Colonic mucosa (tissue), 4 donors: ENCODE measurements around the gene KYNU. TPM values are rescaled to one million over a fixed set of nuclear protein-coding genes. Genes with fewer than 3 reads are reported as not detected.
"Not testable (repeated sequence)": the region's sequence is repeated elsewhere in the genome, so short reads cannot be mapped to it uniquely, and the experiment has no call there.

ENCODE experiments used
- DNase-seq: peaks from one replicate; pipeline ENCODE4 v3.0.0-alpha.2; 2020
- H3K27ac ChIP-seq: fragments of 200-600 bp; one replicate; pipeline ENCODE4 v1.8.0; 2021
- H3K27me3 ChIP-seq: fragments of 200-600 bp; one replicate; pipeline ENCODE4 v1.8.0; 2021
- H3K36me3 ChIP-seq: fragments of 200-600 bp; one replicate; pipeline ENCODE4 v1.8.0; 2021
- H3K4me1 ChIP-seq: fragments of 200-600 bp; one replicate; pipeline ENCODE4 v1.8.0; 2021; ENCODE audit warnings: mild to moderate bottlenecking
- H3K4me3 ChIP-seq: fragments of 200-600 bp; one replicate; pipeline ENCODE4 v1.8.0; 2021
- H3K9ac ChIP-seq, 2 donors: one replicate each; pipeline ENCODE4 v1.7.0; 2013; ENCODE audit warnings: control low read depth in 2 of 2, low read depth in 2 of 2, low read length in 2 of 2
- H3K9me3 ChIP-seq: fragments of 200-600 bp; one replicate; pipeline ENCODE4 v1.8.0; 2021
- intact Hi-C: fragments of 100-400 bp; cut with DNase I; formaldehyde crosslinking; loops from one replicate; pipeline ENCODE4 v1.14.1; 2022
- total RNA-seq, 2 donors: library from RNA; stranded (reverse); fragmentation: NEBNext Ultra II Directional in 1 of 2; extraction: Animal tissue kit (Norgen Biotek cat#: 25700) in 1 of 2; gene quantifications; one replicate each; pipeline ENCODE4 v1.2.1, GENCODE V29; 2021
- TF ChIP-seq, protein P1 (sequence below): fragments of 200-600 bp; IDR thresholded peaks from one replicate; pipeline ENCODE4 v1.8.0; 2022; ENCODE audit warnings: antibody characterized with exemption, mild to moderate bottlenecking
- donor health status: healthy.
- donor health status: DM: no; HTN: no; CAD: no.
- donor health status: DM: no; HTN: no; CAD: no.

Gene KYNU
- total RNA-seq, 2 donors from 2014 or later = 0.64 to 2.8 TPM

DNA sequence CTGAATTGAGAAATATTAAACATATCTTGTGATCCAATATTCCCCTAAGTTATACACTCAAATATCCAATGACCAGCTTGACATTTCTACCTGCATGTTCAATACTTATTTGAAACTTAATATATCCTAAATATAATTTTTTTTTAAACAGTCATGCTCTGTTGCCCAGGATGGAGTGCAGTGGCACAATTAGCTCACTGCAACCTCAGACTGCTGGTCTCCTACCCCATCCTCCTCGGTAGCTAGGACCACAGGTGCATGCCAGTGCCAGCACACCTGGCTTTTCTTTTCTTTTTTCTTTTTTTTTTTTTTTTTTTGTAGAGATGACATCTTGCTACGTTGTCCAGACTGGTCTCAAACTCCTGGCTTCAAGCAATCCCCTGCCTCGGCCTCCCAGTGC, 4.2 kb downstream of the KYNU start:
- Histone ChIP-seq H3K4me3 (no peak overlapping the region), H3K27me3 (no peaks in the 10 kb centered on the region), H3K9ac (no peak overlapping the region), H3K4me1 (no peaks in the 10 kb centered on the region), H3K27ac (no peak overlapping the region), H3K36me3 (no peaks in the 10 kb centered on the region), H3K9me3 (no peaks in the 10 kb centered on the region)
- TF ChIP-seq, protein P1, sequence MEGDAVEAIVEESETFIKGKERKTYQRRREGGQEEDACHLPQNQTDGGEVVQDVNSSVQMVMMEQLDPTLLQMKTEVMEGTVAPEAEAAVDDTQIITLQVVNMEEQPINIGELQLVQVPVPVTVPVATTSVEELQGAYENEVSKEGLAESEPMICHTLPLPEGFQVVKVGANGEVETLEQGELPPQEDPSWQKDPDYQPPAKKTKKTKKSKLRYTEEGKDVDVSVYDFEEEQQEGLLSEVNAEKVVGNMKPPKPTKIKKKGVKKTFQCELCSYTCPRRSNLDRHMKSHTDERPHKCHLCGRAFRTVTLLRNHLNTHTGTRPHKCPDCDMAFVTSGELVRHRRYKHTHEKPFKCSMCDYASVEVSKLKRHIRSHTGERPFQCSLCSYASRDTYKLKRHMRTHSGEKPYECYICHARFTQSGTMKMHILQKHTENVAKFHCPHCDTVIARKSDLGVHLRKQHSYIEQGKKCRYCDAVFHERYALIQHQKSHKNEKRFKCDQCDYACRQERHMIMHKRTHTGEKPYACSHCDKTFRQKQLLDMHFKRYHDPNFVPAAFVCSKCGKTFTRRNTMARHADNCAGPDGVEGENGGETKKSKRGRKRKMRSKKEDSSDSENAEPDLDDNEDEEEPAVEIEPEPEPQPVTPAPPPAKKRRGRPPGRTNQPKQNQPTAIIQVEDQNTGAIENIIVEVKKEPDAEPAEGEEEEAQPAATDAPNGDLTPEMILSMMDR = no peak
- no peak for DNase-seq
- intact Hi-C loops = no loop called here

DNA sequence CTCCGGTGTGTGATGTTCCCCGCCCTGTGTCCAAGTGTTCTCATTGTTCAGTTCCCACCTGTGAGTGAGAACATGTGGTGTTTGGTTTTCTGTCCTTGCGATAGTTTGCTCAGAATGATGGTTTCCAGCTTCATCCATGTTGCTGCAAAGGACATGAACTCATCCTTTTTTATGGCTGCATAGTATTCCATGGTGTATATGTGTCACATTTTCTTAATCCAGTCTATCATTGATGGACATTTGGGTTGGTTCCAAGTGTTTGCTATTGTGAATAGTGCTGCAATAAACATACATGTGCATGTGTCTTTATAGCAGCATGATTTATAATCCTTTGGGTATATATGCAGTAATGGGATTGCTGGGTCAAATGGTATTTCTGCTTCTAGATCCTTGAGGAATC, 5.0 kb downstream of the KYNU start:
- DNase-seq, H3K36me3 ChIP-seq, H3K4me3 ChIP-seq, H3K9me3 ChIP-seq, H3K4me1 ChIP-seq, H3K27me3 ChIP-seq, H3K27ac ChIP-seq, intact Hi-C loops, H3K9ac ChIP-seq: not testable (repeated sequence)

DNA sequence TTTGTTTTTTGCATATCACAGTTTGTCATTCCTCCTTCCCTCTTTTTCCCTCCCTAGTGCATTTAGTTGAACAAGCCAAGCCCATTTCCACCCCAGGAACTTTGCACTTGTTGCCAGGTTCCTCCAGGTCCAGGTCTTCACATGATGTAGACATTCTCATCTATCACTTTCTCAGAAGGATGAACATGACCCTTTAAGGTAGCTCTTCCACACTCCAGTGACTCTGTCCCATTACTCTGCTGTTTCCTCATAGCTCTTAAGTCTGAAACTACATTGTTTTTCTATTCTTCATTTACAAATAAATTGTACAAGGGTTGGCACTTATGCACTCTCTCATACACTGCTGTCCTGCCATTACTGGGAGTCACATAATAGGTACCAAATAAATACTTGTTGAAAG, 6.1 kb downstream of the KYNU start:
- no peaks in the 10 kb centered on the region for H3K36me3 ChIP-seq
- no peak for DNase-seq
- H3K27me3 ChIP-seq = no peaks in the 10 kb centered on the region
- no peak overlapping the region for H3K4me3 ChIP-seq
- TF ChIP-seq, protein P1 = no peak
- no peaks in the 10 kb centered on the region for H3K9me3 ChIP-seq
- H3K27ac ChIP-seq = no peak overlapping the region
- H3K4me1 ChIP-seq = no peaks in the 10 kb centered on the region
- no peak overlapping the region for H3K9ac ChIP-seq
- intact Hi-C loops = no loop called here

DNA sequence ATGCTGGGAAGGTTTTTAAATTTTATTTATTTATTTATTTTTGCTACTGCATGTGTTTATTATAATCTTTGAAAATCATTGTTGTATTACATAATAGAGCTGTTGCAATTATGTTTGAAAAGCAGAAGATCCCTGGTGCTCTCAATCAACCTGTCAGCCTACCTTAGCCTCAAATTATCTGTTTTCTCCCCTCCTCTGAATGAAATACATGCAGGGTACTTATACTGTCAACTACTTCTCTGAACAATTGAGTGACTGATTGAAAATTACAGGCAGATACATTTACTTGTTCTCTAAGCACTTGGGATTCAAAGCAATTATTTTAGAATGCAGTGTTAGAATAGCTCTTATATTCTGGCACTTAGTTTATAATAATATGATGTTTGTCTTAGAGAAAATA, 8.1 kb downstream of the KYNU start:
- Histone ChIP-seq H3K4me1 (no peaks in the 10 kb centered on the region), H3K36me3 (no peaks in the 10 kb centered on the region), H3K9ac (no peak overlapping the region), H3K27me3 (no peaks in the 10 kb centered on the region), H3K4me3 (no peak overlapping the region), H3K27ac (no peak overlapping the region), H3K9me3 (no peaks in the 10 kb centered on the region)
- TF ChIP-seq, protein P1 = no peak
- no peak for DNase-seq
- intact Hi-C loops = no loop called here

DNA sequence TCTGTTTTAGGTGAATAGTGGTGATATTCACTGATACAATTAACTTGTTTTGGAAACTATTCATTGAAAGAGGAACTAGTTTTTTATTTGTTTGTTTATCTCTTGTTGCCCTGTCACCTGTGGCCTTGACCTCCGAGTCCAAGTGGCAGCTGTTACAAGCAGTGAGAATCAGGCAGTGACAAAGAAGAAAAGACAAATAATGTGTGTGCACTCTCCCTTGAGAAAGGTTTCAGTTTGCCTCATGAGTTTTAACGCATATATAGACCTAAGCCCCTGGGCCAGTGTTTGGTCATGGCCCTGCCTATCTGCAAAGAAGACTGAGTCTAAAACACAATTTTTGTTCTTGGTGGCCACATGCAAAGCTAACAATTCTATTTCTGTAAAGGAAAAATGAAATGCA, 15.3 kb downstream of the KYNU start:
- H3K4me1 ChIP-seq = no peaks in the 10 kb centered on the region
- no peaks in the 10 kb centered on the region for H3K27me3 ChIP-seq
- H3K9me3 ChIP-seq = no peaks in the 10 kb centered on the region
- H3K36me3 ChIP-seq = no peaks in the 10 kb centered on the region
- intact Hi-C loops = no loop called here
- no peak overlapping the region for H3K9ac ChIP-seq
- no peak for DNase-seq
- H3K27ac ChIP-seq = no peak overlapping the region
- H3K4me3 ChIP-seq = no peak overlapping the region
- TF ChIP-seq, protein P1 = no peak

DNA sequence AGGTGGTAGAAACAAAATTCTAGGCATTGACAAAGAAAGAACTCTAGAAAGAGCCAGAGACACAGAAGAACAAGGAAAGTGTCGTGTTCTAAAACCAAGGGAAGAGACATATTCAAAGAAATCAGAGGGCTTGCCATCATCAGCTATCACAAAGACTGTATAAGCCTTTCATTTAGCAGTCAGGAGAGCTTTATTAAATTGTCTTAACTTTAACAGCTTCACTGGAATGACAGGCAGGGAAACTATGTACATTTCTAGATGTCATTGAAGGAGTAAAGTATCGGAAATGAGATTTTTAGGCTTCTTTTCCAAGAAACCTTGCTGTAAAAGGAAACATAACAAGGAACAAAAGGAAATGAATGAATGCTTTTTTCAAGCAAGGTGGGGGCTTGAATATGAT, 15.8 kb downstream of the KYNU start:
- Histone ChIP-seq H3K9ac (no peak overlapping the region), H3K27me3 (no peaks in the 10 kb centered on the region), H3K36me3 (no peaks in the 10 kb centered on the region), H3K9me3 (no peaks in the 10 kb centered on the region), H3K4me3 (no peak overlapping the region), H3K4me1 (no peaks in the 10 kb centered on the region), H3K27ac (no peak overlapping the region)
- no peak for DNase-seq
- intact Hi-C loops = no loop called here
- TF ChIP-seq, protein P1 = no peak
